CD4-positive, alpha-beta T cell (primary cell): ENCODE results near the gene RRM1. TPM values are rescaled to one million over a fixed set of nuclear protein-coding genes. Genes with fewer than 3 reads are reported as not detected.
A peak's percentile ranks its signal among the peaks of the same experiment; 100 is the strongest.

Experiments
- ATAC-seq: fragments of 200-7000 bp; cut with Tn5 transposase; one replicate; pipeline ENCODE4 v1.10.0; 2022; ENCODE audit warnings: mild to moderate bottlenecking; ENCODE audit not compliant: poor library complexity
- CTCF ChIA-PET: fragments of 350-600 bp; sonication (Branson Sonifier 250); formaldehyde crosslinking; loops from one replicate; lab custom pipeline; 2021; ENCODE audit warnings: antibody characterized with exemption, inconsistent platforms; lab: Charles Lee
- POLR2A ChIA-PET: fragments of 350-600 bp; sonication (Branson Sonifier 250); formaldehyde crosslinking; loops from one replicate; lab custom pipeline; 2021; ENCODE audit warnings: antibody characterized with exemption, inconsistent platforms; lab: Charles Lee
- DNase-seq, 14 experiments: peaks; one replicate each; pipeline ENCODE4 v3.0.0-alpha.2; 2013 to 2020; ENCODE audit warnings: mixed read lengths in 2 of 14
- H3K27ac ChIP-seq, 2 donors: one replicate each; pipeline versions ENCODE4 v1.5.1 to v1.7.0; 2013; ENCODE audit warnings: low read length in 2 of 2, low read depth in 1 of 2, mild to moderate bottlenecking in 1 of 2
- H3K27me3 ChIP-seq, 2 experiments: 1 replicate in 1 of 2; 2 replicates in 1 of 2; pipeline versions ENCODE4 v1.6.1 to v1.7.0; 2013; ENCODE audit warnings: low read length in 2 of 2, control low read depth in 1 of 2, mild to moderate bottlenecking in 1 of 2, moderate library complexity in 1 of 2; ENCODE audit not compliant: insufficient read depth in 2 of 2, control insufficient read depth in 1 of 2
- H3K36me3 ChIP-seq: one replicate; pipeline ENCODE4 v1.6.1; 2013; ENCODE audit warnings: low read length, control low read depth; ENCODE audit not compliant: insufficient read depth
- H3K4me1 ChIP-seq: one replicate; pipeline ENCODE4 v1.6.1; 2013; ENCODE audit warnings: low read length, control low read depth; ENCODE audit not compliant: insufficient read depth
- H3K4me3 ChIP-seq: one replicate; pipeline ENCODE4 v1.5.1; 2013; ENCODE audit warnings: mild to moderate bottlenecking, low read length, moderate library complexity
- H3K9me3 ChIP-seq, 2 experiments: 1 replicate in 1 of 2; 2 replicates in 1 of 2; pipeline versions ENCODE4 v1.6.1 to v1.7.0; 2013; ENCODE audit warnings: low read length in 2 of 2, mild to moderate bottlenecking in 2 of 2, control low read depth in 1 of 2, moderate library complexity in 1 of 2; ENCODE audit not compliant: control insufficient read depth in 1 of 2, insufficient read depth in 1 of 2
- H3K27ac Mint-ChIP-seq: one replicate; pipeline ENCODE4 v1.8.0; 2020; ENCODE audit warnings: mixed read lengths
- H3K27me3 Mint-ChIP-seq: one replicate; pipeline ENCODE4 v1.8.0; 2021; ENCODE audit warnings: mixed read lengths
- H3K36me3 Mint-ChIP-seq: one replicate; pipeline ENCODE4 v1.8.0; 2021; ENCODE audit warnings: low read depth, mixed read lengths
- H3K4me1 Mint-ChIP-seq: one replicate; pipeline ENCODE4 v1.8.0; 2021; ENCODE audit warnings: low read depth, mixed read lengths
- H3K4me3 Mint-ChIP-seq: one replicate; pipeline ENCODE4 v1.8.0; 2020; ENCODE audit warnings: mild to moderate bottlenecking, mixed read lengths
- H3K9me3 Mint-ChIP-seq: one replicate; pipeline ENCODE4 v1.8.0; 2020; ENCODE audit warnings: mixed read lengths
- intact Hi-C, 2 experiments: fragments of 100-400 bp; cut with DNase I in 1 of 2; cut with micrococcal nuclease in 1 of 2; formaldehyde crosslinking; loops; one replicate each; pipeline versions ENCODE4 v1.15.1 to v1.9.0; 2023 to 2025; cut with DNase I, micrococcal nuclease
- polyA plus RNA-seq, 2 donors: library from polyadenylated mRNA; unstranded; fragments of 120-200 nt; gene quantifications; one replicate each; pipeline ENCODE4 v1.2.1, GENCODE V29; 2013
- total RNA-seq, 174 experiments: library from RNA in 2 of 174; stranded (reverse) in 2 of 174; gene quantifications; one replicate each; pipeline ENCODE4 v1.2.3 and lab custom pipeline; 2021 to 2026
- TF ChIP-seq, protein P1 (sequence below): fragments of 200-600 bp; IDR thresholded peaks from one replicate; pipeline ENCODE4 v1.8.0; 2022; ENCODE audit warnings: antibody characterized with exemption, mild to moderate bottlenecking

The RRM1 gene
- total RNA-seq (10 to 100 TPM; 64.7 to 73.1 TPM), total RNA-seq (lab: John Stamatoyannopoulos, UW) (22.9 to 475 (median 61.7) reads per million in 172 experiments)
- polyA plus RNA-seq (2013, experiment 1 of 2) = 29.3 TPM
- 37.2 TPM for polyA plus RNA-seq (2013, experiment 2 of 2)

DNA sequence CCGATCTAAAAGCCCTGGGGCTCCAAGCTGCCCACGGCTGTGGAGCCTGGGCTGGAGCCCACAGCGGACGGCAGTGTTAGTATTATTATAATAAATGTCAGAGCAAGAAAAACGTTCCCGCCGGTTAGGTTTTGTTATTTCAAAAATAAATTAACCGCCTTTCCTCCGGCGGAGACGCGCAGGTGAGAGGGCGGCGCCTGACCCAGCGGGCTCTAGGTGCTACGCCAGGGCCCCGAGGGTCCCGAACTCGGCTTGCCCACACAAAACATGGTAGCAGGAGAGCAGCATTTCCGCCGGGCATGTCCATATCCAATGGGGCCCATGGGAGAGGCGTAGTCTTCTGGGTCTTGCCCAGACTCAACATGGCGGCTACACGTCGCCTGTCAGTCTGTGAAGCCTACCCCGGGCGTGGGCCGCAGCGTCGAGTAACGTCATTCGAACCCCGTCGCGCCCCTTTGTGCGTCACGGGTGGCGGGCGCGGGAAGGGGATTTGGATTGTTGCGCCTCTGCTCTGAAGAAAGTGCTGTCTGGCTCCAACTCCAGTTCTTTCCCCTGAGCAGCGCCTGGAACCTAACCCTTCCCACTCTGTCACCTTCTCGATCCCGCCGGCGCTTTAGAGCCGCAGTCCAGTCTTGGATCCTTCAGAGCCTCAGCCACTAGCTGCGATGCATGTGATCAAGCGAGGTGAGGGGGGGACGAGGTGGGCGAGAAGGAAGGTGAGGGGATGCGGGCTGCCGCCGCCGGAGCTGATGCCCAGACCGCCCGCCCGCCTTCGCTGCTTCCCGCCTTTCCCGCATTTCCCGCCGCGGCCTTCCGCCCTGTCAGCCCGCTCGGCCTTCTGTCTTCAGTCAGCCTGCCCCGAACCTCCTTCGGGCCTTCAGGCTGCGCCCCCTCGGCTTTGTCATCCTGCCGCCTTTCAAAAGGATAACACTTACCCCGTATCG, at the start of gene RRM1:
Gene RRM1 (plus strand): TSS at position 452 of the 944 bp plus-strand sequence. CDS start 214 bp downstream, at position 666.
- DNase-seq (peak; percentile 82 to 97 (median 90)), ATAC-seq (peak; percentile 82)
- H3K27me3 Mint-ChIP-seq = no peaks in the 10 kb centered on the region
- H3K36me3 ChIP-seq = no peaks in the 10 kb centered on the region
- peaks cover 89% of the 10 kb centered on the region for H3K4me1 Mint-ChIP-seq
- peak within 1 kb of the TSS; percentile 93 for H3K4me3 ChIP-seq
- intact Hi-C loops = no loop called here
- H3K27me3 ChIP-seq = no peaks in the 10 kb centered on the region
- ChIA-PET POLR2A (interaction anchor here (0.6 to 2.3 kb wide), 6 partner anchors 128 to 280 kb away, joined by 3 to 11 read pairs (median 4); partner anchors contain the start of genes RHOG and STIM1), CTCF (interaction anchor here (2.1 kb wide), 1 partner anchor 240 kb away, joined by 5 read pairs; no protein-coding TSS in a partner anchor)
- H3K9me3 ChIP-seq = no peaks in the 10 kb centered on the region
- H3K36me3 Mint-ChIP-seq = peaks cover 56% of the 10 kb centered on the region
- no peaks in the 10 kb centered on the region for H3K9me3 Mint-ChIP-seq
- TF ChIP-seq, protein P1, sequence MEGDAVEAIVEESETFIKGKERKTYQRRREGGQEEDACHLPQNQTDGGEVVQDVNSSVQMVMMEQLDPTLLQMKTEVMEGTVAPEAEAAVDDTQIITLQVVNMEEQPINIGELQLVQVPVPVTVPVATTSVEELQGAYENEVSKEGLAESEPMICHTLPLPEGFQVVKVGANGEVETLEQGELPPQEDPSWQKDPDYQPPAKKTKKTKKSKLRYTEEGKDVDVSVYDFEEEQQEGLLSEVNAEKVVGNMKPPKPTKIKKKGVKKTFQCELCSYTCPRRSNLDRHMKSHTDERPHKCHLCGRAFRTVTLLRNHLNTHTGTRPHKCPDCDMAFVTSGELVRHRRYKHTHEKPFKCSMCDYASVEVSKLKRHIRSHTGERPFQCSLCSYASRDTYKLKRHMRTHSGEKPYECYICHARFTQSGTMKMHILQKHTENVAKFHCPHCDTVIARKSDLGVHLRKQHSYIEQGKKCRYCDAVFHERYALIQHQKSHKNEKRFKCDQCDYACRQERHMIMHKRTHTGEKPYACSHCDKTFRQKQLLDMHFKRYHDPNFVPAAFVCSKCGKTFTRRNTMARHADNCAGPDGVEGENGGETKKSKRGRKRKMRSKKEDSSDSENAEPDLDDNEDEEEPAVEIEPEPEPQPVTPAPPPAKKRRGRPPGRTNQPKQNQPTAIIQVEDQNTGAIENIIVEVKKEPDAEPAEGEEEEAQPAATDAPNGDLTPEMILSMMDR = no peak
- H3K4me1 ChIP-seq = peaks cover 72% of the 10 kb centered on the region
- H3K4me3 Mint-ChIP-seq = peak within 1 kb of the TSS; percentile 99
- H3K27ac Mint-ChIP-seq = peak within 1 kb of the TSS; percentile 99
- H3K27ac ChIP-seq = peak within 1 kb of the TSS; percentile 69 to 93

DNA sequence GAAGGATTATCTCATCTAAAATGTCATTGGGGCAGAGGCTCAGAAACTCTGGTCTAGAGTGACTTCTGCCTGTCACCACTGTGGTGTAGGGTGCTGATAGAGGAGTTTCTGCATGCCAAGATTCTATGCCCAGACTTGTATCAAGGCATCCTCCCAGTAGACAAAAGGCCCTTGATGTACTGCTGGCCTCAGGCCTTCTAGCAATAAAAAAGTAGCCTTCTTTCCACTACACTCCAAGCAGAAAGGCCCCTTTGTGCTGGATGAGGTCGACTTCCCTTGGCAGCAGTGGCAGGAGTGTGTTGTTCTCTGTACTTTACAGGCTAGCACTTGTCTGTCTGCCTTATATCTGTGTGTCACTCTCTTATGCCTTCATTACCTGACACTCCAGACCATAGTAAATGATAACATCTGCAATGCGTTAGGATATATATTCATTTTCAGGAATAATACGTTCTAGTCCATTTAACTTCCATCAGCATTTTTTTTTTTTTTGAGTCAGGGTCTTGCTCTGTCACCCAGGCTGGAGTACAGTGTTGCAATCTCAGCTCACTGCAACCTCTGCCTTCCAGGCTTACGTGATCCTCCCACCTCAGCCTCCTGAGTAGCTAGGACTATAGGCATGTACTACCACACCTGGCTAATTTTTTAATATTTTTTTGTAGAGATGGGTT, 49.5 kb upstream of the RRM1 start:
- intact Hi-C loops = no loop called here
- H3K27me3 ChIP-seq = no peaks in the 10 kb centered on the region
- Mint-ChIP-seq H3K36me3 (peaks cover 28% of the 10 kb centered on the region), H3K4me1 (peaks cover 39% of the 10 kb centered on the region), H3K9me3 (no peaks in the 10 kb centered on the region), H3K27ac (peak overlapping the region; percentile 53), H3K27me3 (no peaks in the 10 kb centered on the region), H3K4me3 (no peak overlapping the region)
- DNase-seq (no peak), ATAC-seq (no peak)
- H3K27ac ChIP-seq = no peak overlapping the region
- CTCF ChIA-PET = interaction anchor here (1.1 kb wide), 1 partner anchor 196 kb away, joined by 3 read pairs; no protein-coding TSS in a partner anchor
- no peaks in the 10 kb centered on the region for H3K4me1 ChIP-seq
- no peaks in the 10 kb centered on the region for H3K36me3 ChIP-seq
- TF ChIP-seq, protein P1 = no peak
- POLR2A ChIA-PET = interaction anchor here (1.2 to 1.4 kb wide), 2 partner anchors 11 to 103 kb away, joined by 4 to 5 read pairs; no protein-coding TSS in a partner anchor
- H3K4me3 ChIP-seq = no peak overlapping the region
- no peaks in the 10 kb centered on the region for H3K9me3 ChIP-seq

GRCh38 chr11:4048340-4048739, 46.3 kb upstream of the RRM1 start:
- ATAC-seq = no peak

More at GRCh38 chr11:4048340-4048739, 46.3 kb upstream of the RRM1 start:
- intact Hi-C loops = no loop called here
- Histone ChIP-seq H3K9me3 (no peaks in the 10 kb centered on the region), H3K4me3 (no peak overlapping the region), H3K27ac (no peak overlapping the region), H3K27me3 (no peaks in the 10 kb centered on the region), H3K36me3 (peaks cover 6% of the 10 kb centered on the region), H3K4me1 (no peaks in the 10 kb centered on the region)
- no peak overlapping the region for H3K4me3 Mint-ChIP-seq
- no peaks in the 10 kb centered on the region for H3K9me3 Mint-ChIP-seq
- peaks cover 52% of the 10 kb centered on the region for H3K36me3 Mint-ChIP-seq
- DNase-seq = no peak
- ChIA-PET POLR2A (interaction anchor here (0.9 kb wide), 1 partner anchor 187 kb away, joined by 5 read pairs; no protein-coding TSS in a partner anchor), CTCF (interaction anchor here (0.8 kb wide), 1 partner anchor 13 kb away, joined by 3 read pairs; no protein-coding TSS in a partner anchor)
- no peak overlapping the region for H3K27ac Mint-ChIP-seq
- no peaks in the 10 kb centered on the region for H3K27me3 Mint-ChIP-seq
- H3K4me1 Mint-ChIP-seq = peaks cover 19% of the 10 kb centered on the region
- TF ChIP-seq, protein P1 = no peak
